Tibial artery (tissue), 4 donors: ENCODE results near the gene RNASEL.
"Not testable (repeated sequence)": the region's sequence is repeated elsewhere in the genome, so short reads cannot be mapped to it uniquely, and the experiment has no call there.

Experiments
- DNase-seq, 2 donors: peaks; one replicate each; pipeline ENCODE4 v3.0.0-alpha.2; 2019
- H3K27ac ChIP-seq, 2 donors: fragments of 200-600 bp; sonication (generic) in 1 of 2; 1 replicate in 1 of 2; 2 replicates in 1 of 2; pipeline ENCODE4 v1.5.1; 2018 to 2019; ENCODE audit warnings: mild to moderate bottlenecking in 1 of 2
- H3K27me3 ChIP-seq, 2 donors: fragments of 200-600 bp; sonication (generic) in 1 of 2; one replicate each; pipeline versions ENCODE4 v1.5.1 to v1.6.0; 2016 to 2019
- H3K36me3 ChIP-seq, 3 donors: fragments of 200-600 bp; sonication (generic) in 2 of 3; one replicate each; pipeline ENCODE4 v1.5.1; 2016 to 2019; ENCODE audit warnings: mild to moderate bottlenecking in 2 of 3
- H3K4me1 ChIP-seq, 4 donors: fragments of 200-600 bp; sonication (generic) in 2 of 4; 1 replicate in 3 of 4; 2 replicates in 1 of 4; pipeline ENCODE4 v1.5.1; 2016 to 2019
- H3K4me3 ChIP-seq, 2 donors: fragments of 200-600 bp; sonication (generic) in 1 of 2; 1 replicate in 1 of 2; 2 replicates in 1 of 2; pipeline ENCODE4 v1.5.1; 2018 to 2019; ENCODE audit warnings: mild to moderate bottlenecking in 2 of 2
- H3K9me3 ChIP-seq, 3 donors: fragments of 200-600 bp; sonication (generic) in 1 of 3; one replicate each; pipeline ENCODE4 v1.5.1; 2016 to 2019
- intact Hi-C: fragments of 100-400 bp; cut with DNase I; formaldehyde crosslinking; loops from one replicate; pipeline ENCODE4 v1.15.0; 2023; ENCODE audit warnings: low total_unique reads
- TF ChIP-seq, protein P1 (sequence below), 2 experiments: fragments of 200-600 bp in 1 of 2; fragments of 450-650 bp in 1 of 2; IDR thresholded peaks; one replicate each; pipeline ENCODE4 v1.5.1; 2017 to 2019; ENCODE audit warnings: antibody characterized with exemption in 2 of 2, mild to moderate bottlenecking in 1 of 2, moderate library complexity in 1 of 2

RNASEL gene

DNA sequence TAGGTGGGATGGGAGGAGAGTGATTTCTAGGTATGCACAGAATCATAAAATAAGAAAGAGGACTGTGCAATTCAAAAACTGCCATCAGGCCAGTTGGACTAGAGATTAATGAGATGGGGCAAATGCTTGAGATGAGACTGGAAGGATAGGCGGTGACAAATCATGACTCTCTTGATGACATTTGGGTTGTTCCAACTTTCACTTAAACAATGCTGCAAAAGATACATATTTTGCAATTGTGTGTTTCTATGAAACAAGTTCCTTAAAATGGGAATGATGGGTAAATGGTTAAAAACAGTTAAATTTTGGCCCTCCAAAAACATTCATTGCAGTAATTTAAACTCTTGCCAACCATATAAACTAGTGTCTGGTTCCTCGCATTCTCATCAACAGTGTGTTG lies 55.2 kb downstream of the RNASEL start:
- DNase-seq, result no peak
- H3K4me1 ChIP-seq, result no peaks in the 10 kb centered on the region
- H3K9me3 ChIP-seq, result no peaks in the 10 kb centered on the region
- intact Hi-C loops, result no loop called here
- no peak overlapping the region for H3K4me3 ChIP-seq
- TF ChIP-seq, protein P1, sequence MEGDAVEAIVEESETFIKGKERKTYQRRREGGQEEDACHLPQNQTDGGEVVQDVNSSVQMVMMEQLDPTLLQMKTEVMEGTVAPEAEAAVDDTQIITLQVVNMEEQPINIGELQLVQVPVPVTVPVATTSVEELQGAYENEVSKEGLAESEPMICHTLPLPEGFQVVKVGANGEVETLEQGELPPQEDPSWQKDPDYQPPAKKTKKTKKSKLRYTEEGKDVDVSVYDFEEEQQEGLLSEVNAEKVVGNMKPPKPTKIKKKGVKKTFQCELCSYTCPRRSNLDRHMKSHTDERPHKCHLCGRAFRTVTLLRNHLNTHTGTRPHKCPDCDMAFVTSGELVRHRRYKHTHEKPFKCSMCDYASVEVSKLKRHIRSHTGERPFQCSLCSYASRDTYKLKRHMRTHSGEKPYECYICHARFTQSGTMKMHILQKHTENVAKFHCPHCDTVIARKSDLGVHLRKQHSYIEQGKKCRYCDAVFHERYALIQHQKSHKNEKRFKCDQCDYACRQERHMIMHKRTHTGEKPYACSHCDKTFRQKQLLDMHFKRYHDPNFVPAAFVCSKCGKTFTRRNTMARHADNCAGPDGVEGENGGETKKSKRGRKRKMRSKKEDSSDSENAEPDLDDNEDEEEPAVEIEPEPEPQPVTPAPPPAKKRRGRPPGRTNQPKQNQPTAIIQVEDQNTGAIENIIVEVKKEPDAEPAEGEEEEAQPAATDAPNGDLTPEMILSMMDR (IDR thresholded peaks at IDR 0.05), result no peak
- H3K27me3 ChIP-seq, result no peaks in the 10 kb centered on the region
- no peaks in the 10 kb centered on the region for H3K36me3 ChIP-seq
- H3K27ac ChIP-seq, result no peak overlapping the region

DNA sequence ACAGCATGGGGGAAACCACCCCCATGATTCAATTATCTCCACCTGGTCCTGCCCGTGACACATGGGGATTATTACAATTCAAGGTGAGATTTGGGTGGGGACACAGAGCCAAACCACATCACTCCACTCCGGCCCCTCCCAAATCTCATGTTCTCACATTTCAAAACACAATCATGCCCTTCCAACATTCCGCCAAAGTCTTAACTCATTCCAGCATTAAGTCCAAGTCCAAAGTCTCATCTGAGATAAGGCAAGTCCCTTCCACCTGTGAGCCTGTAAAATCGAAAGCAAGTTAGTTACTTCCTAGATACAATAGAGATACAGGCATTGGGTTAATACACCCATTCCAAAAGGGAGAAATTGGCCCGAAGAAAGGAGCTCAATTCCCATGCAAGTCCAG lies 60.9 kb downstream of the RNASEL start:
- H3K36me3 ChIP-seq, DNase-seq, H3K27me3 ChIP-seq, intact Hi-C loops, H3K4me1 ChIP-seq, H3K4me3 ChIP-seq, H3K27ac ChIP-seq: not testable (repeated sequence)
- peaks cover 0 to 24% (median 19%) of the 10 kb centered on the region in 3 donors for H3K9me3 ChIP-seq

DNA sequence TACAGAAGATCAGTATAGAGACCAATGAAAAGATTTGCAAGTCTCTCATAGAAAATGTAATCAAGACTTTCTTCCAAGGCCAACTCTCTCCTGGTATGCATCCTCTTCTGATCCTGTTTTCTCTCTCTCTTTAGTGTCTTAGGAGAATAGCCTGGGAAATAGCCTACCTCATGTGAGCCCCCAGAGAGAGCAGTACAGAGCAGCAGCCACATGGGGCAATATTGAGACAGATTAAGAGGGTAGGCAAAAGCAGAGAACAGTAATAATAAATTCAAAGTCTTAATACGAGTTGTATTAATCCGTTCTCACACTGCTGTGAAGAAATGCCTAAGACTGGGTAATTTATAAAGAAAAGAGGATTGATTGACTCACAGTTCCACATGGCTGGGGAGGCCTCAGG lies 61.4 kb downstream of the RNASEL start:
- H3K9me3 ChIP-seq, result peaks cover 0 to 24% (median 19%) of the 10 kb centered on the region in 3 donors
- H3K27me3 ChIP-seq, result no peaks in the 10 kb centered on the region
- TF ChIP-seq, protein P1 (IDR thresholded peaks at IDR 0.05), result no peak

DNA sequence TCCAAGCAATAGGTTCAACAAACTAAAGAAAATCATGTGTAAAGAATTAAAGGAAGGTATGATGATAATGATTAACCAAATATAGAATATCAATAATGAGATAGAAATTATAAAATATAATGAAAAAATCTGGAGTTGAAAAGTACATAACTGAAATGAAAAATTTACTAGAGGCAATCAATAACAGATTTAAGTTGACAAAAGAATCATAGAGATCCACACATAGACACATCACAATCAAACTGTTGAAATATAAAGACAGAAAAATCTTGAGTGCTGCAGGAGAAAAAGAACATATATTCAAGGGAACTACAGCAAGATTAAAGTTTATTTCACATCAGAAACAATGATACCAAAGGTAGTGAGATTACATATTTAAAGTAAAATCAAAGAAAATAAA lies 63.7 kb downstream of the RNASEL start:
- TF ChIP-seq, protein P1 (IDR thresholded peaks at IDR 0.05), result no peak
- Histone ChIP-seq H3K27me3 (no peaks in the 10 kb centered on the region), H3K4me3 (no peak overlapping the region), H3K36me3 (no peaks in the 10 kb centered on the region), H3K4me1 (no peaks in the 10 kb centered on the region), H3K27ac (no peak overlapping the region), H3K9me3 (peaks cover 0 to 24% (median 19%) of the 10 kb centered on the region in 3 donors)
- intact Hi-C loops, result no loop called here
- no peak for DNase-seq

More for the DNA sequence above, 61.4 kb downstream of the RNASEL start:
- Histone ChIP-seq H3K4me1 (no peaks in the 10 kb centered on the region), H3K4me3 (no peak overlapping the region), H3K36me3 (no peaks in the 10 kb centered on the region), H3K27ac (no peak overlapping the region)
- intact Hi-C loops, result no loop called here
- no peak for DNase-seq
